Skeletal muscle tissue (tissue), 4 donors: ENCODE data around the gene KLKB1. TPM values are rescaled to one million over a fixed set of nuclear protein-coding genes. Genes with fewer than 3 reads are reported as not detected.

Experiments
- H3K27ac ChIP-seq: one replicate; pipeline ENCODE4 v1.7.0; 2013; ENCODE audit warnings: mild to moderate bottlenecking, low read depth, low read length, inconsistent platforms
- H3K27me3 ChIP-seq, 3 donors: one replicate each; pipeline ENCODE4 v1.7.0; 2013; ENCODE audit warnings: low read length in 3 of 3; ENCODE audit not compliant: control insufficient read depth in 3 of 3, insufficient read depth in 3 of 3
- H3K36me3 ChIP-seq, 3 donors: one replicate each; pipeline ENCODE4 v1.7.0; 2013; ENCODE audit warnings: low read length in 3 of 3; ENCODE audit not compliant: control insufficient read depth in 3 of 3, insufficient read depth in 3 of 3
- H3K4me1 ChIP-seq, 3 donors: one replicate each; pipeline ENCODE4 v1.7.0; 2013; ENCODE audit warnings: low read length in 3 of 3, mild to moderate bottlenecking in 3 of 3; ENCODE audit not compliant: control insufficient read depth in 3 of 3, insufficient read depth in 3 of 3
- H3K4me3 ChIP-seq, 3 donors: one replicate each; pipeline ENCODE4 v1.7.0; 2013; ENCODE audit warnings: low read length in 3 of 3
- H3K9ac ChIP-seq, 3 donors: one replicate each; pipeline ENCODE4 v1.7.0; 2013; ENCODE audit warnings: low read length in 3 of 3, mild to moderate bottlenecking in 3 of 3, moderate library complexity in 2 of 3, low read depth in 1 of 3
- H3K9me3 ChIP-seq, 3 donors: one replicate each; pipeline ENCODE4 v1.7.0; 2013; ENCODE audit warnings: low read length in 3 of 3; ENCODE audit not compliant: control insufficient read depth in 3 of 3
- total RNA-seq: library from RNA; depleted of rRNA; stranded (reverse); fragments of >200 nt; gene quantifications from one replicate; pipeline ENCODE4 v1.2.3, GENCODE V29; 2014
- donor health status: Osteomylitis.

KLKB1 gene
- 0.52 TPM for total RNA-seq

- H3K4me3 ChIP-seq, result peak within 1 kb of the TSS in 1 of 3 donors; percentile 31
- H3K9me3 ChIP-seq, result peaks cover 0 to 5% (median 2%) of the 10 kb centered on the region in 3 donors
- H3K36me3 ChIP-seq, result peaks cover 0 to 2% (median 0%) of the 10 kb centered on the region in 3 donors
- peaks cover 0 to 6% (median 3%) of the 10 kb centered on the region in 3 donors for H3K4me1 ChIP-seq
- no peak within 1 kb of the TSS for H3K27ac ChIP-seq
- H3K9ac ChIP-seq, result no peak within 1 kb of the TSS
- no peaks in the 10 kb centered on the region for H3K27me3 ChIP-seq
These were observed at the start of gene KLKB1 for GRCh38 chr4:186227221-186227620. TSS of gene KLKB1 (plus strand) at chr4:186227507. CDS start at chr4:186228196, 689 bp downstream.

- no peaks in the 10 kb centered on the region for H3K36me3 ChIP-seq
- H3K27ac ChIP-seq, result no peak overlapping the region
- H3K9ac ChIP-seq, result no peak overlapping the region
- no peaks in the 10 kb centered on the region for H3K27me3 ChIP-seq
- no peak overlapping the region for H3K4me3 ChIP-seq
- no peaks in the 10 kb centered on the region for H3K9me3 ChIP-seq
- H3K4me1 ChIP-seq, result peaks cover 12 to 23% (median 22%) of the 10 kb centered on the region in 3 donors
These were observed 39.2 kb upstream of the KLKB1 start for GRCh38 chr4:186188107-186188506.

- Histone ChIP-seq H3K9me3 (no peaks in the 10 kb centered on the region), H3K4me1 (peaks cover 22 to 31% (median 23%) of the 10 kb centered on the region in 3 donors), H3K27me3 (no peaks in the 10 kb centered on the region), H3K4me3 (peak overlapping the region in 1 of 3 donors; percentile 1), H3K9ac (peak overlapping the region in 2 of 3 donors; percentile 38 to 94), H3K36me3 (no peaks in the 10 kb centered on the region), H3K27ac (no peak overlapping the region)
These were observed 37.7 kb upstream of the KLKB1 start for GRCh38 chr4:186189656-186190055.

- Histone ChIP-seq H3K27ac (peak overlapping the region; percentile 77), H3K27me3 (no peaks in the 10 kb centered on the region), H3K9ac (peak overlapping the region; percentile 78 to 94 (median 92)), H3K4me1 (peaks cover 22 to 31% (median 23%) of the 10 kb centered on the region in 3 donors), H3K4me3 (peak overlapping the region; percentile 83 to 96 (median 91)), H3K9me3 (no peaks in the 10 kb centered on the region), H3K36me3 (peaks cover 5 to 6% (median 5%) of the 10 kb centered on the region in 3 donors)
These were observed 36.6 kb upstream of the KLKB1 start for GRCh38 chr4:186190581-186191199.

- H3K4me3 ChIP-seq, result peak within 1 kb of the TSS; percentile 83 to 96 (median 94)
- peak within 1 kb of the TSS; percentile 77 for H3K27ac ChIP-seq
- H3K27me3 ChIP-seq, result no peaks in the 10 kb centered on the region
- peaks cover 22 to 31% (median 23%) of the 10 kb centered on the region in 3 donors for H3K4me1 ChIP-seq
- H3K9ac ChIP-seq, result peak within 1 kb of the TSS; percentile 78 to 94 (median 93)
- no peaks in the 10 kb centered on the region for H3K9me3 ChIP-seq
- peaks cover 5 to 10% (median 5%) of the 10 kb centered on the region in 3 donors for H3K36me3 ChIP-seq
These were observed 35.9 kb upstream of the KLKB1 start, which contains the start of gene CYP4V2 for GRCh38 chr4:186191200-186192065. TSS of gene CYP4V2 (plus strand) at chr4:186191567. CDS start at chr4:186191824, 257 bp downstream.

- H3K27ac ChIP-seq, result peak overlapping the region; percentile 77
- H3K9me3 ChIP-seq, result no peaks in the 10 kb centered on the region
- H3K4me1 ChIP-seq, result peaks cover 22 to 31% (median 23%) of the 10 kb centered on the region in 3 donors
- peak overlapping the region; percentile 83 to 96 (median 94) for H3K4me3 ChIP-seq
- H3K27me3 ChIP-seq, result no peaks in the 10 kb centered on the region
- H3K9ac ChIP-seq, result peak overlapping the region; percentile 78 to 94 (median 93)
- peaks cover 5 to 16% (median 7%) of the 10 kb centered on the region in 3 donors for H3K36me3 ChIP-seq
These were observed 35.2 kb upstream of the KLKB1 start for GRCh38 chr4:186192066-186192612.

GRCh38 chr4:186193851-186194250, 33.5 kb upstream of the KLKB1 start:
- H3K9me3 ChIP-seq, result no peaks in the 10 kb centered on the region
- H3K9ac ChIP-seq, result peak overlapping the region in 2 of 3 donors; percentile 28 to 48
- H3K4me1 ChIP-seq, result peaks cover 22 to 31% (median 23%) of the 10 kb centered on the region in 3 donors
- peak overlapping the region in 2 of 3 donors; percentile 2 to 44 for H3K4me3 ChIP-seq
- H3K36me3 ChIP-seq, result peaks cover 5 to 28% (median 12%) of the 10 kb centered on the region in 3 donors
- H3K27ac ChIP-seq, result no peak overlapping the region
- H3K27me3 ChIP-seq, result no peaks in the 10 kb centered on the region

- H3K4me1 ChIP-seq, result peaks cover 5 to 21% (median 10%) of the 10 kb centered on the region in 3 donors
- no peak overlapping the region for H3K4me3 ChIP-seq
- H3K36me3 ChIP-seq, result peaks cover 5 to 30% (median 12%) of the 10 kb centered on the region in 3 donors
These were observed 31.2 kb upstream of the KLKB1 start for GRCh38 chr4:186196063-186196462.

GRCh38 chr4:186200516-186200915, 26.8 kb upstream of the KLKB1 start:
- peaks cover under 1 to 31% (median 13%) of the 10 kb centered on the region in 3 donors for H3K36me3 ChIP-seq
- no peak overlapping the region for H3K27ac ChIP-seq

More at GRCh38 chr4:186196063-186196462, 31.2 kb upstream of the KLKB1 start:
- Histone ChIP-seq H3K27ac (no peak overlapping the region), H3K9me3 (no peaks in the 10 kb centered on the region), H3K27me3 (no peaks in the 10 kb centered on the region), H3K9ac (no peak overlapping the region)

More at GRCh38 chr4:186200516-186200915, 26.8 kb upstream of the KLKB1 start:
- no peak overlapping the region for H3K4me3 ChIP-seq
- H3K4me1 ChIP-seq, result no peaks in the 10 kb centered on the region
- no peaks in the 10 kb centered on the region for H3K27me3 ChIP-seq
- no peaks in the 10 kb centered on the region for H3K9me3 ChIP-seq
- no peak overlapping the region for H3K9ac ChIP-seq
